ENCODE results near the gene FAM236D. TPM values are rescaled to one million over a fixed set of nuclear protein-coding genes. Genes with fewer than 3 reads are reported as not detected.
"Not testable (repeated sequence)": the region's sequence is repeated elsewhere in the genome, so short reads cannot be mapped to it uniquely, and the experiment has no call there.

Gene FAM236D
- not detected for total RNA-seq (ENCODE audit: unreplicated experiment)
- long read RNA-seq, result 0 reads

GRCh38 chrX:72808110-72808509 is at the start of gene FAM236D:
Gene FAM236D, minus strand, starts transcription at chrX:72808210. Its CDS starts 100 bp downstream, at chrX:72808110.
- H3K27ac Mint-ChIP-seq (ENCODE audit: unreplicated experiment); H3K4me1 Mint-ChIP-seq (ENCODE audit: unreplicated experiment); H3K4me3 Mint-ChIP-seq (ENCODE audit: unreplicated experiment); H3K36me3 Mint-ChIP-seq (ENCODE audit: low read depth, unreplicated experiment); DNase-seq (ENCODE audit: low spot score); H3K27me3 Mint-ChIP-seq (ENCODE audit: unreplicated experiment); H3K9me3 Mint-ChIP-seq (ENCODE audit: unreplicated experiment): not testable (repeated sequence)

- H3K27ac Mint-ChIP-seq (ENCODE audit: unreplicated experiment); H3K4me1 Mint-ChIP-seq (ENCODE audit: unreplicated experiment): not testable (repeated sequence)
Observed at GRCh38 chrX:72837532-72837931, 29.5 kb upstream of the FAM236D start.

GRCh38 chrX:72830701-72831100 is 22.7 kb upstream of the FAM236D start:
- not testable (repeated sequence) for DNase-seq (ENCODE audit: low spot score); H3K9me3 Mint-ChIP-seq (ENCODE audit: unreplicated experiment); H3K27ac Mint-ChIP-seq (ENCODE audit: unreplicated experiment); H3K36me3 Mint-ChIP-seq (ENCODE audit: low read depth, unreplicated experiment); H3K4me3 Mint-ChIP-seq (ENCODE audit: unreplicated experiment); H3K27me3 Mint-ChIP-seq (ENCODE audit: unreplicated experiment); H3K4me1 Mint-ChIP-seq (ENCODE audit: unreplicated experiment)

More at GRCh38 chrX:72837532-72837931, 29.5 kb upstream of the FAM236D start:
- H3K4me3 Mint-ChIP-seq (ENCODE audit: unreplicated experiment); H3K27me3 Mint-ChIP-seq (ENCODE audit: unreplicated experiment); H3K36me3 Mint-ChIP-seq (ENCODE audit: low read depth, unreplicated experiment); DNase-seq (ENCODE audit: low spot score); H3K9me3 Mint-ChIP-seq (ENCODE audit: unreplicated experiment): not testable (repeated sequence)

- H3K27me3 Mint-ChIP-seq (ENCODE audit: unreplicated experiment); H3K9me3 Mint-ChIP-seq (ENCODE audit: unreplicated experiment); DNase-seq (ENCODE audit: low spot score); H3K27ac Mint-ChIP-seq (ENCODE audit: unreplicated experiment); H3K36me3 Mint-ChIP-seq (ENCODE audit: low read depth, unreplicated experiment); H3K4me3 Mint-ChIP-seq (ENCODE audit: unreplicated experiment); H3K4me1 Mint-ChIP-seq (ENCODE audit: unreplicated experiment): not testable (repeated sequence)
Observed at GRCh38 chrX:72790390-72790789, 17.6 kb downstream of the FAM236D start.

GRCh38 chrX:72788142-72788541 is 19.9 kb downstream of the FAM236D start:
- DNase-seq (ENCODE audit: low spot score); H3K36me3 Mint-ChIP-seq (ENCODE audit: low read depth, unreplicated experiment); H3K27me3 Mint-ChIP-seq (ENCODE audit: unreplicated experiment); H3K9me3 Mint-ChIP-seq (ENCODE audit: unreplicated experiment); H3K4me3 Mint-ChIP-seq (ENCODE audit: unreplicated experiment); H3K27ac Mint-ChIP-seq (ENCODE audit: unreplicated experiment); H3K4me1 Mint-ChIP-seq (ENCODE audit: unreplicated experiment): not testable (repeated sequence)

GRCh38 chrX:72783964-72784363 is 24.0 kb downstream of the FAM236D start:
- not testable (repeated sequence) for H3K9me3 Mint-ChIP-seq (ENCODE audit: unreplicated experiment); H3K27ac Mint-ChIP-seq (ENCODE audit: unreplicated experiment); DNase-seq (ENCODE audit: low spot score); H3K27me3 Mint-ChIP-seq (ENCODE audit: unreplicated experiment); H3K36me3 Mint-ChIP-seq (ENCODE audit: low read depth, unreplicated experiment); H3K4me1 Mint-ChIP-seq (ENCODE audit: unreplicated experiment); H3K4me3 Mint-ChIP-seq (ENCODE audit: unreplicated experiment)

- not testable (repeated sequence) for H3K9me3 Mint-ChIP-seq (ENCODE audit: unreplicated experiment); H3K4me3 Mint-ChIP-seq (ENCODE audit: unreplicated experiment); H3K27ac Mint-ChIP-seq (ENCODE audit: unreplicated experiment); H3K36me3 Mint-ChIP-seq (ENCODE audit: low read depth, unreplicated experiment); DNase-seq (ENCODE audit: low spot score); H3K4me1 Mint-ChIP-seq (ENCODE audit: unreplicated experiment); H3K27me3 Mint-ChIP-seq (ENCODE audit: unreplicated experiment)
Observed at GRCh38 chrX:72783365-72783936, 24.6 kb downstream of the FAM236D start.

GRCh38 chrX:72782560-72782959 is 25.4 kb downstream of the FAM236D start, which contains the start of gene FAM236B:
Gene FAM236B, minus strand, starts transcription at chrX:72782660. Its CDS starts 100 bp downstream, at chrX:72782560.
- not testable (repeated sequence) for H3K36me3 Mint-ChIP-seq (ENCODE audit: low read depth, unreplicated experiment); H3K27me3 Mint-ChIP-seq (ENCODE audit: unreplicated experiment); H3K9me3 Mint-ChIP-seq (ENCODE audit: unreplicated experiment); H3K27ac Mint-ChIP-seq (ENCODE audit: unreplicated experiment); H3K4me3 Mint-ChIP-seq (ENCODE audit: unreplicated experiment); H3K4me1 Mint-ChIP-seq (ENCODE audit: unreplicated experiment); DNase-seq (ENCODE audit: low spot score)

GRCh38 chrX:72778146-72778545 is 29.9 kb downstream of the FAM236D start:
- H3K36me3 Mint-ChIP-seq (ENCODE audit: low read depth, unreplicated experiment); H3K27me3 Mint-ChIP-seq (ENCODE audit: unreplicated experiment); H3K4me1 Mint-ChIP-seq (ENCODE audit: unreplicated experiment); H3K27ac Mint-ChIP-seq (ENCODE audit: unreplicated experiment); DNase-seq (ENCODE audit: low spot score); H3K4me3 Mint-ChIP-seq (ENCODE audit: unreplicated experiment); H3K9me3 Mint-ChIP-seq (ENCODE audit: unreplicated experiment): not testable (repeated sequence)

- H3K36me3 Mint-ChIP-seq (ENCODE audit: low read depth, unreplicated experiment); H3K4me3 Mint-ChIP-seq (ENCODE audit: unreplicated experiment); H3K27me3 Mint-ChIP-seq (ENCODE audit: unreplicated experiment); H3K9me3 Mint-ChIP-seq (ENCODE audit: unreplicated experiment); DNase-seq (ENCODE audit: low spot score); H3K4me1 Mint-ChIP-seq (ENCODE audit: unreplicated experiment); H3K27ac Mint-ChIP-seq (ENCODE audit: unreplicated experiment): not testable (repeated sequence)
Observed at GRCh38 chrX:72777467-72777790, 30.6 kb downstream of the FAM236D start.

- not testable (repeated sequence) for DNase-seq (ENCODE audit: low spot score); H3K9me3 Mint-ChIP-seq (ENCODE audit: unreplicated experiment); H3K27ac Mint-ChIP-seq (ENCODE audit: unreplicated experiment); H3K27me3 Mint-ChIP-seq (ENCODE audit: unreplicated experiment); H3K4me1 Mint-ChIP-seq (ENCODE audit: unreplicated experiment); H3K4me3 Mint-ChIP-seq (ENCODE audit: unreplicated experiment); H3K36me3 Mint-ChIP-seq (ENCODE audit: low read depth, unreplicated experiment)
Observed at GRCh38 chrX:72776653-72777466, 31.1 kb downstream of the FAM236D start, which contains the start of gene DMRTC1B. Gene DMRTC1B, plus strand, starts transcription at chrX:72776890. Its CDS starts 68,246 bp downstream, at chrX:72845136.

GRCh38 chrX:72760454-72760853 is 47.6 kb downstream of the FAM236D start:
- not testable (repeated sequence) for H3K9me3 Mint-ChIP-seq (ENCODE audit: unreplicated experiment)

More at GRCh38 chrX:72760454-72760853, 47.6 kb downstream of the FAM236D start:
- not testable (repeated sequence) for H3K27ac Mint-ChIP-seq (ENCODE audit: unreplicated experiment); H3K27me3 Mint-ChIP-seq (ENCODE audit: unreplicated experiment); H3K4me1 Mint-ChIP-seq (ENCODE audit: unreplicated experiment); H3K36me3 Mint-ChIP-seq (ENCODE audit: low read depth, unreplicated experiment); H3K4me3 Mint-ChIP-seq (ENCODE audit: unreplicated experiment); DNase-seq (ENCODE audit: low spot score)
